GM04504 (cell line): Measurements from ENCODE around the gene MRTFB.
"Not testable (repeated sequence)": the region's sequence is repeated elsewhere in the genome, so short reads cannot be mapped to it uniquely, and the experiment has no call there.

Source experiments
- DNase-seq: peaks from one replicate; pipeline ENCODE4 v3.0.0-alpha.2; 2012; ENCODE audit warnings: low read depth

Gene MRTFB

GRCh38 chr16:14183962-14184361, 112.8 kb downstream of the MRTFB start:
- not testable (repeated sequence) for DNase-seq

- DNase-seq, result peak; percentile 41
These were observed 115.1 kb downstream of the MRTFB start for GRCh38 chr16:14186007-14186794.

- no peak for DNase-seq
These were observed 115.7 kb downstream of the MRTFB start for GRCh38 chr16:14186795-14187221.

GRCh38 chr16:14187517-14188338, 116.6 kb downstream of the MRTFB start:
- no peak for DNase-seq

- DNase-seq, result no peak
These were observed 122.3 kb downstream of the MRTFB start for GRCh38 chr16:14193316-14193871.

GRCh38 chr16:14194721-14195120, 123.6 kb downstream of the MRTFB start:
- no peak for DNase-seq

- DNase-seq, result no peak
These were observed 124.9 kb downstream of the MRTFB start for GRCh38 chr16:14196011-14196410.

GRCh38 chr16:14196539-14196938, 125.4 kb downstream of the MRTFB start:
- no peak for DNase-seq

- no peak for DNase-seq
These were observed 126.9 kb downstream of the MRTFB start for GRCh38 chr16:14198012-14198411.

GRCh38 chr16:14198572-14198971, 127.5 kb downstream of the MRTFB start:
- no peak for DNase-seq

GRCh38 chr16:14199199-14199598, 128.1 kb downstream of the MRTFB start:
- DNase-seq, result no peak

- no peak for DNase-seq
These were observed 128.5 kb downstream of the MRTFB start for GRCh38 chr16:14199624-14200023.

GRCh38 chr16:14202095-14202494, 131.0 kb downstream of the MRTFB start:
- DNase-seq, result no peak

- DNase-seq, result no peak
These were observed 131.6 kb downstream of the MRTFB start for GRCh38 chr16:14202697-14203096.

- no peak for DNase-seq
These were observed 132.0 kb downstream of the MRTFB start for GRCh38 chr16:14203166-14203565.

- DNase-seq, result no peak
These were observed 134.5 kb downstream of the MRTFB start for GRCh38 chr16:14205666-14206065.

- no peak for DNase-seq
These were observed 140.9 kb downstream of the MRTFB start for GRCh38 chr16:14211856-14212543.

GRCh38 chr16:14215941-14216340, 144.8 kb downstream of the MRTFB start:
- DNase-seq, result peak; percentile 17

GRCh38 chr16:14219983-14220382, 148.9 kb downstream of the MRTFB start:
- no peak for DNase-seq

GRCh38 chr16:14223632-14224031, 152.5 kb downstream of the MRTFB start:
- no peak for DNase-seq

GRCh38 chr16:14225457-14225856, 154.3 kb downstream of the MRTFB start:
- DNase-seq, result no peak
